Putamen (tissue), 1 donor: ENCODE measurements around the gene ZBP1.

Experiments used
- DNase-seq: peaks from one replicate; pipeline ENCODE4 v3.0.0-alpha.2; 2016; ENCODE audit warnings: low spot score

Gene ZBP1

GRCh38 chr20:57618091-57618763 lies 2.0 kb downstream of the ZBP1 start:
- no peak for DNase-seq

- no peak for DNase-seq
Observed at GRCh38 chr20:57617079-57617795, 3.0 kb downstream of the ZBP1 start.

GRCh38 chr20:57616143-57616951 lies 3.9 kb downstream of the ZBP1 start:
- no peak for DNase-seq

GRCh38 chr20:57615445-57615811 lies 4.8 kb downstream of the ZBP1 start:
- DNase-seq = no peak

GRCh38 chr20:57614490-57615444 lies 5.5 kb downstream of the ZBP1 start:
- DNase-seq = no peak

- no peak for DNase-seq
Observed at GRCh38 chr20:57613481-57613921, 6.7 kb downstream of the ZBP1 start.

- DNase-seq = no peak
Observed at GRCh38 chr20:57612916-57613315, 7.3 kb downstream of the ZBP1 start.

- no peak for DNase-seq
Observed at GRCh38 chr20:57612436-57612835, 7.8 kb downstream of the ZBP1 start.

- DNase-seq = peak; percentile 24
Observed at GRCh38 chr20:57611586-57612311, 8.5 kb downstream of the ZBP1 start.

- DNase-seq = no peak
Observed at GRCh38 chr20:57610261-57610952, 9.8 kb downstream of the ZBP1 start.

GRCh38 chr20:57609842-57610167 lies 10.4 kb downstream of the ZBP1 start:
- no peak for DNase-seq

GRCh38 chr20:57609086-57609841 lies 11.0 kb downstream of the ZBP1 start:
- no peak for DNase-seq

- DNase-seq = no peak
Observed at GRCh38 chr20:57608516-57608915, 11.7 kb downstream of the ZBP1 start.

- DNase-seq = no peak
Observed at GRCh38 chr20:57605878-57606277, 14.3 kb downstream of the ZBP1 start.

- no peak for DNase-seq
Observed at GRCh38 chr20:57605045-57605444, 15.2 kb downstream of the ZBP1 start.

GRCh38 chr20:57603120-57603519 lies 17.1 kb downstream of the ZBP1 start:
- no peak for DNase-seq

- DNase-seq = no peak
Observed at GRCh38 chr20:57601737-57602136, 18.5 kb downstream of the ZBP1 start.

- no peak for DNase-seq
Observed at GRCh38 chr20:57601211-57601570, 19.0 kb downstream of the ZBP1 start.

- DNase-seq = no peak
Observed at GRCh38 chr20:57600320-57601210, 19.7 kb downstream of the ZBP1 start.
